ENCODE measurements around the gene SLC38A7. TPM values are rescaled to one million over a fixed set of nuclear protein-coding genes. Genes with fewer than 3 reads are reported as not detected.
"Not testable (repeated sequence)": the region's sequence is repeated elsewhere in the genome, so short reads cannot be mapped to it uniquely, and the experiment has no call there.

Gene SLC38A7
- total and polyA plus RNA-seq, 4 donors = 13.8 to 26.7 (median 19.0) TPM

GRCh38 chr16:58684001-58684353 is 593 bp downstream of the SLC38A7 start:
- no peaks in the 10 kb centered on the region for H3K27me3 ChIP-seq (ENCODE audit: control insufficient read depth, insufficient read depth, low read length)

GRCh38 chr16:58679763-58680162 is 4.8 kb downstream of the SLC38A7 start:
- 95% methylated on average over 16 of the region's 16 CpGs for WGBS (ENCODE audit: insufficient coverage)
- Histone ChIP-seq H3K9me3 (ENCODE audit: control insufficient read depth, insufficient read depth, low read length) (no peaks in the 10 kb centered on the region), H3K36me3 (ENCODE audit: control insufficient read depth, insufficient read depth, low read length) (peaks cover 54% of the 10 kb centered on the region), H3K27me3 (ENCODE audit: control insufficient read depth, insufficient read depth, low read length) (no peaks in the 10 kb centered on the region), H3K4me1 (ENCODE audit: control insufficient read depth, insufficient read depth, low read length) (peaks cover 23% of the 10 kb centered on the region), H3K27ac (ENCODE audit: low read depth, low read length) (no peak overlapping the region), H3K4me3 (ENCODE audit: low read depth, low read length) (no peak overlapping the region)
- DNase-seq (ENCODE audit: low read depth in 4 of 6, low spot score in 6 of 6) = no peak

More at GRCh38 chr16:58684001-58684353, 593 bp downstream of the SLC38A7 start:
- peaks cover 14% of the 10 kb centered on the region for H3K36me3 ChIP-seq (ENCODE audit: control insufficient read depth, insufficient read depth, low read length)
- no peaks in the 10 kb centered on the region for H3K9me3 ChIP-seq (ENCODE audit: control insufficient read depth, insufficient read depth, low read length)
- peak overlapping the region; percentile 47 for H3K27ac ChIP-seq (ENCODE audit: low read depth, low read length)
- peak overlapping the region; percentile 95 for H3K4me3 ChIP-seq (ENCODE audit: low read depth, low read length)
- H3K4me1 ChIP-seq (ENCODE audit: control insufficient read depth, insufficient read depth, low read length) = peaks cover 26% of the 10 kb centered on the region
- 32% methylated on average over 3 of the region's 3 CpGs for WGBS (ENCODE audit: insufficient coverage)
- DNase-seq (ENCODE audit: low read depth in 4 of 6, low spot score in 6 of 6) = peak in 1 of 6 donors; percentile 16

GRCh38 chr16:58678716-58679115 is 5.9 kb downstream of the SLC38A7 start:
- Histone ChIP-seq H3K4me3 (ENCODE audit: low read depth, low read length) (no peak overlapping the region), H3K4me1 (ENCODE audit: control insufficient read depth, insufficient read depth, low read length) (peaks cover 14% of the 10 kb centered on the region)

GRCh38 chr16:58678269-58678668 is 6.3 kb downstream of the SLC38A7 start:
- Histone ChIP-seq H3K4me1 (ENCODE audit: control insufficient read depth, insufficient read depth, low read length) (peaks cover 9% of the 10 kb centered on the region), H3K27ac (ENCODE audit: low read depth, low read length) (no peak overlapping the region), H3K27me3 (ENCODE audit: control insufficient read depth, insufficient read depth, low read length) (no peaks in the 10 kb centered on the region), H3K36me3 (ENCODE audit: control insufficient read depth, insufficient read depth, low read length) (peaks cover 64% of the 10 kb centered on the region), H3K4me3 (ENCODE audit: low read depth, low read length) (no peak overlapping the region), H3K9me3 (ENCODE audit: control insufficient read depth, insufficient read depth, low read length) (no peaks in the 10 kb centered on the region)
- 94% methylated on average over 4 of the region's 4 CpGs for WGBS (ENCODE audit: insufficient coverage)
- DNase-seq (ENCODE audit: low read depth in 4 of 6, low spot score in 6 of 6) = no peak

More at GRCh38 chr16:58678716-58679115, 5.9 kb downstream of the SLC38A7 start:
- DNase-seq (ENCODE audit: low read depth in 4 of 6, low spot score in 6 of 6) = peak in 1 of 6 donors; percentile 71
- Histone ChIP-seq H3K36me3 (ENCODE audit: control insufficient read depth, insufficient read depth, low read length) (peaks cover 62% of the 10 kb centered on the region), H3K27ac (ENCODE audit: low read depth, low read length) (no peak overlapping the region), H3K27me3 (ENCODE audit: control insufficient read depth, insufficient read depth, low read length) (no peaks in the 10 kb centered on the region), H3K9me3 (ENCODE audit: control insufficient read depth, insufficient read depth, low read length) (no peaks in the 10 kb centered on the region)
- 83% methylated on average over 1 of the region's 3 CpGs for WGBS (ENCODE audit: insufficient coverage)

- H3K27ac ChIP-seq (ENCODE audit: low read depth, low read length) = no peak overlapping the region
- H3K27me3 ChIP-seq (ENCODE audit: control insufficient read depth, insufficient read depth, low read length) = no peaks in the 10 kb centered on the region
- H3K4me3 ChIP-seq (ENCODE audit: low read depth, low read length) = no peak overlapping the region
- H3K4me1 ChIP-seq (ENCODE audit: control insufficient read depth, insufficient read depth, low read length) = no peaks in the 10 kb centered on the region
- DNase-seq (ENCODE audit: low read depth in 4 of 6, low spot score in 6 of 6) = no peak
- WGBS (ENCODE audit: insufficient coverage) = 96% methylated on average over 13 of the region's 18 CpGs
- peaks cover 70% of the 10 kb centered on the region for H3K36me3 ChIP-seq (ENCODE audit: control insufficient read depth, insufficient read depth, low read length)
- no peaks in the 10 kb centered on the region for H3K9me3 ChIP-seq (ENCODE audit: control insufficient read depth, insufficient read depth, low read length)
These were observed 13.5 kb downstream of the SLC38A7 start for GRCh38 chr16:58670946-58671583.

- Histone ChIP-seq H3K9me3 (ENCODE audit: control insufficient read depth, insufficient read depth, low read length) (no peaks in the 10 kb centered on the region), H3K4me3 (ENCODE audit: low read depth, low read length) (no peak overlapping the region), H3K27me3 (ENCODE audit: control insufficient read depth, insufficient read depth, low read length) (no peaks in the 10 kb centered on the region), H3K4me1 (ENCODE audit: control insufficient read depth, insufficient read depth, low read length) (no peaks in the 10 kb centered on the region), H3K27ac (ENCODE audit: low read depth, low read length) (no peak overlapping the region), H3K36me3 (ENCODE audit: control insufficient read depth, insufficient read depth, low read length) (peaks cover 67% of the 10 kb centered on the region)
- DNase-seq (ENCODE audit: low read depth in 4 of 6, low spot score in 6 of 6) = no peak
These were observed 14.4 kb downstream of the SLC38A7 start for GRCh38 chr16:58670177-58670576.

- no peaks in the 10 kb centered on the region for H3K9me3 ChIP-seq (ENCODE audit: control insufficient read depth, insufficient read depth, low read length)
- peaks cover 25% of the 10 kb centered on the region for H3K36me3 ChIP-seq (ENCODE audit: control insufficient read depth, insufficient read depth, low read length)
- H3K27ac ChIP-seq (ENCODE audit: low read depth, low read length) = no peak overlapping the region
- no peak for DNase-seq (ENCODE audit: low read depth in 4 of 6, low spot score in 6 of 6)
- H3K27me3 ChIP-seq (ENCODE audit: control insufficient read depth, insufficient read depth, low read length) = no peaks in the 10 kb centered on the region
- 79% methylated on average over 8 of the region's 8 CpGs for WGBS (ENCODE audit: insufficient coverage)
- H3K4me3 ChIP-seq (ENCODE audit: low read depth, low read length) = no peak overlapping the region
- H3K4me1 ChIP-seq (ENCODE audit: control insufficient read depth, insufficient read depth, low read length) = peaks cover 3% of the 10 kb centered on the region
These were observed 19.4 kb downstream of the SLC38A7 start for GRCh38 chr16:58665200-58665599.

- Histone ChIP-seq H3K27me3 (ENCODE audit: control insufficient read depth, insufficient read depth, low read length) (no peaks in the 10 kb centered on the region), H3K4me1 (ENCODE audit: control insufficient read depth, insufficient read depth, low read length) (peaks cover 3% of the 10 kb centered on the region), H3K36me3 (ENCODE audit: control insufficient read depth, insufficient read depth, low read length) (peaks cover 6% of the 10 kb centered on the region), H3K27ac (ENCODE audit: low read depth, low read length) (no peak overlapping the region), H3K9me3 (ENCODE audit: control insufficient read depth, insufficient read depth, low read length) (no peaks in the 10 kb centered on the region), H3K4me3 (ENCODE audit: low read depth, low read length) (no peak overlapping the region)
- peak; percentile 22 to 92 (median 62) for DNase-seq (ENCODE audit: low read depth in 4 of 6, low spot score in 6 of 6)
- 41% methylated on average over 11 of the region's 12 CpGs for WGBS (ENCODE audit: insufficient coverage)
These were observed 23.3 kb downstream of the SLC38A7 start for GRCh38 chr16:58661199-58661830.

- DNase-seq (ENCODE audit: low read depth in 4 of 6, low spot score in 6 of 6); H3K4me1 ChIP-seq (ENCODE audit: control insufficient read depth, insufficient read depth, low read length); H3K27me3 ChIP-seq (ENCODE audit: control insufficient read depth, insufficient read depth, low read length); H3K4me3 ChIP-seq (ENCODE audit: low read depth, low read length); H3K9me3 ChIP-seq (ENCODE audit: control insufficient read depth, insufficient read depth, low read length); H3K27ac ChIP-seq (ENCODE audit: low read depth, low read length); H3K36me3 ChIP-seq (ENCODE audit: control insufficient read depth, insufficient read depth, low read length): not testable (repeated sequence)
- WGBS (ENCODE audit: insufficient coverage) = 95% methylated on average over 3 of the region's 11 CpGs
These were observed 24.7 kb downstream of the SLC38A7 start for GRCh38 chr16:58659911-58660310.

- H3K27me3 ChIP-seq (ENCODE audit: control insufficient read depth, insufficient read depth, low read length) = no peaks in the 10 kb centered on the region
- no peaks in the 10 kb centered on the region for H3K36me3 ChIP-seq (ENCODE audit: control insufficient read depth, insufficient read depth, low read length)
- no peak for DNase-seq (ENCODE audit: low read depth in 4 of 6, low spot score in 6 of 6)
- peaks cover 3% of the 10 kb centered on the region for H3K4me1 ChIP-seq (ENCODE audit: control insufficient read depth, insufficient read depth, low read length)
- WGBS (ENCODE audit: insufficient coverage) = 80% methylated on average over 1 of the region's 3 CpGs
- no peak overlapping the region for H3K27ac ChIP-seq (ENCODE audit: low read depth, low read length)
- no peak overlapping the region for H3K4me3 ChIP-seq (ENCODE audit: low read depth, low read length)
- no peaks in the 10 kb centered on the region for H3K9me3 ChIP-seq (ENCODE audit: control insufficient read depth, insufficient read depth, low read length)
These were observed 25.8 kb downstream of the SLC38A7 start for GRCh38 chr16:58658796-58659211.

All from spinal cord (tissue), 10 donors.